OCI-LY7 (cell line): ENCODE data around the gene KRT6C. TPM values are rescaled to one million over a fixed set of nuclear protein-coding genes. Genes with fewer than 3 reads are reported as not detected.

Experiments
- BruUV-seq: library from RNA; stranded (reverse); fragments of 400-500 nt; replicated peaks from 2 replicates; lab custom pipeline; 2021; lab: Mats Ljungman, UMichigan
- CTCF ChIA-PET: fragments of 300-600 bp; sonication (Branson Sonifier 250); formaldehyde crosslinking; loops from one replicate; lab custom pipeline; 2022; ENCODE audit warnings: antibody characterized with exemption; ENCODE audit not compliant: unreplicated experiment; lab: Charles Lee
- POLR2A ChIA-PET: fragments of 300-600 bp; sonication (Branson Sonifier 250); formaldehyde crosslinking; loops from one replicate; lab custom pipeline; 2022; ENCODE audit warnings: antibody characterized with exemption; lab: Charles Lee
- DNase-seq: peaks from one replicate; pipeline ENCODE4 v3.0.0-alpha.2; 2015; ENCODE audit warnings: low spot score
- H2AFZ ChIP-seq: fragments of 200-600 bp; sonication (generic), shearing (Covaris generic); 2 replicates; pipeline ENCODE4 v1.6.1; 2014; ENCODE audit warnings: mild to moderate bottlenecking, antibody characterized with exemption, low read length, moderate library complexity
- H3K27ac ChIP-seq: fragments of 200-600 bp; sonication (generic); 2 replicates; pipeline ENCODE4 v1.5.1; 2014; ENCODE audit warnings: mixed run types, low read depth, mild to moderate bottlenecking, moderate library complexity, low read length, inconsistent platforms; ENCODE audit not compliant: poor library complexity, severe bottlenecking
- H3K36me3 ChIP-seq: fragments of 200-600 bp; sonication (generic); 2 replicates; pipeline ENCODE4 v1.6.1; 2014; ENCODE audit warnings: mild to moderate bottlenecking, antibody characterized with exemption, low read length, moderate library complexity, mixed read lengths; ENCODE audit not compliant: insufficient read depth
- H3K4me1 ChIP-seq: fragments of 200-600 bp; sonication (generic); 2 replicates; pipeline ENCODE4 v1.5.1; 2014; ENCODE audit warnings: mild to moderate bottlenecking, low read length; ENCODE audit not compliant: insufficient read depth, poor library complexity, severe bottlenecking
- H3K4me2 ChIP-seq: fragments of 200-600 bp; sonication (generic); 2 replicates; pipeline ENCODE4 v1.6.1; 2014; ENCODE audit warnings: mild to moderate bottlenecking, low read length
- H3K4me3 ChIP-seq: fragments of 200-600 bp; sonication (generic); 2 replicates; pipeline ENCODE4 v1.5.1; 2014; ENCODE audit warnings: mild to moderate bottlenecking, low read depth, low read length; ENCODE audit not compliant: poor library complexity, severe bottlenecking
- H3K79me2 ChIP-seq: fragments of 200-600 bp; sonication (generic); 2 replicates; pipeline ENCODE4 v1.6.1; 2016; ENCODE audit warnings: low read depth, mild to moderate bottlenecking, low read length, moderate library complexity, mixed read lengths; ENCODE audit not compliant: insufficient read depth
- H3K9me2 ChIP-seq: fragments of 200-600 bp; sonication (generic); 2 replicates; pipeline ENCODE4 v1.6.1; 2016; ENCODE audit warnings: mild to moderate bottlenecking, low read length, mixed read lengths; ENCODE audit not compliant: insufficient read depth
- H3K9me3 ChIP-seq: fragments of 200-600 bp; sonication (generic); 2 replicates; pipeline ENCODE4 v1.6.1; 2014; ENCODE audit warnings: mild to moderate bottlenecking, mixed run types, low read length, mixed read lengths
- H4K20me1 ChIP-seq: fragments of 200-600 bp; sonication (generic); 2 replicates; pipeline ENCODE4 v1.6.1; 2014; ENCODE audit warnings: mild to moderate bottlenecking, antibody characterized with exemption, low read length, moderate library complexity, mixed read lengths; ENCODE audit not compliant: insufficient read depth
- EZH2phosphoT487 ChIP-seq: fragments of 200-600 bp; sonication (generic); IDR thresholded peaks from 2 replicates; pipeline ENCODE4 v1.6.1; 2018; ENCODE audit warnings: low read depth, borderline replicate concordance, mild to moderate bottlenecking, mixed run types, antibody characterized with exemption, low read length, moderate library complexity, mixed read lengths
- intact Hi-C: fragments of 100-400 bp; cut with micrococcal nuclease; formaldehyde crosslinking; loops from one replicate; pipeline ENCODE4 v1.10.0; 2022; ENCODE audit not compliant: unreplicated experiment
- total RNA-seq, 2 experiments: library from RNA; depleted of rRNA in 1 of 2; stranded (reverse); fragments of >200 nt in 1 of 2; shearing (Covaris generic) in 1 of 2; gene quantifications; 2 replicates each; pipeline ENCODE4 v1.2.3, GENCODE V29; 2014 to 2022
- TF ChIP-seq, protein P1 (sequence below): fragments of 200-600 bp; sonication (generic); conservative IDR thresholded peaks from 2 replicates; pipeline ENCODE4 v1.5.1; 2014; ENCODE audit warnings: mild to moderate bottlenecking, antibody characterized with exemption, low read length, moderate library complexity, mixed read lengths

The KRT6C gene
- total RNA-seq, 2 experiments from 2014 or later: not detected

DNA sequence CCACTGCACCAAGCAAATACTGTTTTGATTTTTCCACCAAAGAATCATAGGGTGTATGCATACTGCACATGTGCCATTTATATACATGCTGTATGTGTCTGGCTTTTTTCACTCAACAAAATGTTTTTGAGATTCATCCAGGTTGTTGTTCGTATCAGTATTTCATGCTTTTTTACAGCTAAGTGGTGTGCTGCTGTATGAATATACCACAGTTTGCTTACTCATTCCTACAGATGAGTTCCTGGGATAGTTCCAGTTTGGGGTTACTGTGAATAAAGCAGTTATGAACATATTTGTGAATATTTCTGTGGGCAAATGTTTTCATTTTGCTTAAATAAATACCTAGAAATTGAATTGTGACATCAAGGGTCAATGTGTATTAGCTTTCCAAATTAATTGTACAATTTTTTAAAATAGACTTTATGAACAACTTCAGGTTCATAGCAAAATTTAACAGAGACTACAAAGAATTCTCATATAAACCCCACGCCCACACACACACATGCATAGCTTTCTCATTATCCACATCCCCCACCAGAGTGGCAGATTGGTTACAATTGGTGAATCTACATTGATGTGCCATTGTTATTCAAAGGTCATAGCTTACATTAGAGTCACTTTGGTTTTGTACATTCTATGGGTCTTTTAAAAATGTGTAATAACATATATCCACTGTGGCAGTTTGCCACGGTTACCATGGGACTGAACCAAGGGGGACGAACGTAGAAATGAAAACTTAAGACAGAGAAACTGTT lies 26.4 kb upstream of the KRT6C start:
- intact Hi-C loops: no loop called here
- ChIA-PET CTCF (no interaction called here), POLR2A (interaction anchor here (0.6 kb wide), 1 partner anchor 56 kb away, joined by 3 read pairs; no protein-coding TSS in a partner anchor)
- Histone ChIP-seq H3K27ac (no peak overlapping the region), H3K4me2 (no peak overlapping the region), H2AFZ (no peak overlapping the region), H3K36me3 (no peaks in the 10 kb centered on the region), H3K9me2 (no peaks in the 10 kb centered on the region), H4K20me1 (no peaks in the 10 kb centered on the region), H3K79me2 (no peaks in the 10 kb centered on the region), H3K4me1 (peaks cover 21% of the 10 kb centered on the region), H3K4me3 (no peak overlapping the region), H3K9me3 (no peaks in the 10 kb centered on the region)
- TF ChIP-seq, protein P1, sequence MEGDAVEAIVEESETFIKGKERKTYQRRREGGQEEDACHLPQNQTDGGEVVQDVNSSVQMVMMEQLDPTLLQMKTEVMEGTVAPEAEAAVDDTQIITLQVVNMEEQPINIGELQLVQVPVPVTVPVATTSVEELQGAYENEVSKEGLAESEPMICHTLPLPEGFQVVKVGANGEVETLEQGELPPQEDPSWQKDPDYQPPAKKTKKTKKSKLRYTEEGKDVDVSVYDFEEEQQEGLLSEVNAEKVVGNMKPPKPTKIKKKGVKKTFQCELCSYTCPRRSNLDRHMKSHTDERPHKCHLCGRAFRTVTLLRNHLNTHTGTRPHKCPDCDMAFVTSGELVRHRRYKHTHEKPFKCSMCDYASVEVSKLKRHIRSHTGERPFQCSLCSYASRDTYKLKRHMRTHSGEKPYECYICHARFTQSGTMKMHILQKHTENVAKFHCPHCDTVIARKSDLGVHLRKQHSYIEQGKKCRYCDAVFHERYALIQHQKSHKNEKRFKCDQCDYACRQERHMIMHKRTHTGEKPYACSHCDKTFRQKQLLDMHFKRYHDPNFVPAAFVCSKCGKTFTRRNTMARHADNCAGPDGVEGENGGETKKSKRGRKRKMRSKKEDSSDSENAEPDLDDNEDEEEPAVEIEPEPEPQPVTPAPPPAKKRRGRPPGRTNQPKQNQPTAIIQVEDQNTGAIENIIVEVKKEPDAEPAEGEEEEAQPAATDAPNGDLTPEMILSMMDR: no peak
- no peak for TF ChIP-seq EZH2phosphoT487
- no peak for DNase-seq
- no TSS peak for BruUV-seq

DNA sequence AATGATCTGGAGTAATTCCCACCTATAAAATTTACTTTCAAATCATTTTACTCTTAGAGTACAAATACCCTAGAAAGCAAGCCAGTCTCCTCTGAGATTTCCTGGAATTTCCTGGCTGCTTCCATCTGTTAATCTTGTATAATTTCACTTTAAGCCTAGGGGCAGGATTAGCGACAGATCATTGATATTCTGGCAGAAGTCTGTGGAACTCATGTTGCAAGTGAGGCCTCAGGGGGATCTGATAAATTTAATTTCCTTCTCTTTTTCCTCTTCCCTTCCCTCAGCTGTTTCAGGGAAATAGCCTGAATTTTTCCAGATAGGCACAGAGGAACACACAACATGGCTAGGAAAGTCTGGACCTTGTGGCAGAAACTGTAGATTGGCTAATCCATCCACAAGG lies 25.3 kb upstream of the KRT6C start:
- CTCF ChIA-PET: no interaction called here

More for the DNA sequence above, 25.3 kb upstream of the KRT6C start:
- H3K4me3 ChIP-seq: no peak overlapping the region
- H3K36me3 ChIP-seq: no peaks in the 10 kb centered on the region
- H4K20me1 ChIP-seq: no peaks in the 10 kb centered on the region
- no peak for TF ChIP-seq EZH2phosphoT487
- TF ChIP-seq, protein P1: no peak
- H3K4me2 ChIP-seq: no peak overlapping the region
- intact Hi-C loops: no loop called here
- H3K4me1 ChIP-seq: peaks cover 21% of the 10 kb centered on the region
- BruUV-seq: no TSS peak
- no peak overlapping the region for H2AFZ ChIP-seq
- POLR2A ChIA-PET: no interaction called here
- H3K9me2 ChIP-seq: no peaks in the 10 kb centered on the region
- no peak for DNase-seq
- no peaks in the 10 kb centered on the region for H3K79me2 ChIP-seq
- no peak overlapping the region for H3K27ac ChIP-seq
- no peaks in the 10 kb centered on the region for H3K9me3 ChIP-seq
